ENCODE measurements around the gene CHRM2. TPM values are rescaled to one million over a fixed set of nuclear protein-coding genes. Genes with fewer than 3 reads are reported as not detected.

CHRM2 gene
- polyA plus RNA-seq, 1 of the 3 experiments (the other 2 are of a cell fraction): 0.23 TPM

GRCh38 chr7:136966825-136967224, 98.4 kb downstream of the CHRM2 start (continued):
- TF ChIP-seq, protein P1, sequence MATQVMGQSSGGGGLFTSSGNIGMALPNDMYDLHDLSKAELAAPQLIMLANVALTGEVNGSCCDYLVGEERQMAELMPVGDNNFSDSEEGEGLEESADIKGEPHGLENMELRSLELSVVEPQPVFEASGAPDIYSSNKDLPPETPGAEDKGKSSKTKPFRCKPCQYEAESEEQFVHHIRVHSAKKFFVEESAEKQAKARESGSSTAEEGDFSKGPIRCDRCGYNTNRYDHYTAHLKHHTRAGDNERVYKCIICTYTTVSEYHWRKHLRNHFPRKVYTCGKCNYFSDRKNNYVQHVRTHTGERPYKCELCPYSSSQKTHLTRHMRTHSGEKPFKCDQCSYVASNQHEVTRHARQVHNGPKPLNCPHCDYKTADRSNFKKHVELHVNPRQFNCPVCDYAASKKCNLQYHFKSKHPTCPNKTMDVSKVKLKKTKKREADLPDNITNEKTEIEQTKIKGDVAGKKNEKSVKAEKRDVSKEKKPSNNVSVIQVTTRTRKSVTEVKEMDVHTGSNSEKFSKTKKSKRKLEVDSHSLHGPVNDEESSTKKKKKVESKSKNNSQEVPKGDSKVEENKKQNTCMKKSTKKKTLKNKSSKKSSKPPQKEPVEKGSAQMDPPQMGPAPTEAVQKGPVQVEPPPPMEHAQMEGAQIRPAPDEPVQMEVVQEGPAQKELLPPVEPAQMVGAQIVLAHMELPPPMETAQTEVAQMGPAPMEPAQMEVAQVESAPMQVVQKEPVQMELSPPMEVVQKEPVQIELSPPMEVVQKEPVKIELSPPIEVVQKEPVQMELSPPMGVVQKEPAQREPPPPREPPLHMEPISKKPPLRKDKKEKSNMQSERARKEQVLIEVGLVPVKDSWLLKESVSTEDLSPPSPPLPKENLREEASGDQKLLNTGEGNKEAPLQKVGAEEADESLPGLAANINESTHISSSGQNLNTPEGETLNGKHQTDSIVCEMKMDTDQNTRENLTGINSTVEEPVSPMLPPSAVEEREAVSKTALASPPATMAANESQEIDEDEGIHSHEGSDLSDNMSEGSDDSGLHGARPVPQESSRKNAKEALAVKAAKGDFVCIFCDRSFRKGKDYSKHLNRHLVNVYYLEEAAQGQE (IDR thresholded peaks at IDR 0.05; ENCODE audit: low read depth, low read length): no peak

- Histone ChIP-seq H3K27ac (ENCODE audit: low read depth in 2 of 2, low read length in 1 of 2) (no peak overlapping the region), H4K20me1 (ENCODE audit: insufficient read depth) (no peaks in the 10 kb centered on the region), H3K79me2 (ENCODE audit: insufficient read depth) (no peaks in the 10 kb centered on the region), H3K9me2 (no peaks in the 10 kb centered on the region), H3K36me3 (replicated peaks in 1 of 2; ENCODE audit: control insufficient read depth in 1 of 2, insufficient read depth in 2 of 2, low read length in 1 of 2) (no peaks in the 10 kb centered on the region), H3K27me3 (ENCODE audit: insufficient read depth) (no peaks in the 10 kb centered on the region), H3K4me3 (ENCODE audit: low read depth in 2 of 2, low read length in 1 of 2) (no peak overlapping the region), H3K9me3 (no peaks in the 10 kb centered on the region), H3K4me1 (ENCODE audit: control insufficient read depth in 1 of 2, insufficient read depth in 2 of 2, low read depth in 1 of 2, low read length in 1 of 2) (no peaks in the 10 kb centered on the region), H3K9ac (no peak overlapping the region), H3F3A (replicated peaks; ENCODE audit: insufficient read depth) (no peaks in the 10 kb centered on the region), H2AFZ (ENCODE audit: low read depth) (no peak overlapping the region), H3K4me2 (no peak overlapping the region)
- TF ChIP-seq MAX (IDR thresholded peaks at IDR 0.05; ENCODE audit: low read depth) (no peak), NFIC (IDR thresholded peaks at IDR 0.05; ENCODE audit: borderline replicate concordance) (no peak), POLR2AphosphoS5 (IDR thresholded peaks at IDR 0.05; ENCODE audit: low read depth, low read length) (no peak)
- whole genome bisulfite sequencing (ENCODE audit: low lambda C conversion rate): 4% methylated on average over 2 of the region's 2 CpGs
- ChIA-PET CTCF (interaction anchor here (1.4 kb wide), 1 partner anchor 199 kb away, joined by 4 read pairs; no protein-coding TSS in a partner anchor), POLR2A (no interaction called here)
- no peak for DNase-seq
These were observed 101.3 kb downstream of the CHRM2 start for GRCh38 chr7:136969761-136970160.

- H2AFZ ChIP-seq (ENCODE audit: low read depth): no peak overlapping the region
- no peaks in the 10 kb centered on the region for H3K79me2 ChIP-seq (ENCODE audit: insufficient read depth)
- H3K4me2 ChIP-seq: no peak overlapping the region
- no peak for DNase-seq
- POLR2A ChIA-PET: no interaction called here
- no peaks in the 10 kb centered on the region for H3F3A ChIP-seq (replicated peaks; ENCODE audit: insufficient read depth)
- no peaks in the 10 kb centered on the region for H3K9me2 ChIP-seq
- no peaks in the 10 kb centered on the region for H3K9me3 ChIP-seq
- WGBS (ENCODE audit: low lambda C conversion rate): 22% methylated on average over 2 of the region's 2 CpGs
- no peak overlapping the region for H3K27ac ChIP-seq (ENCODE audit: low read depth in 2 of 2, low read length in 1 of 2)
- no peaks in the 10 kb centered on the region for H3K27me3 ChIP-seq (ENCODE audit: insufficient read depth)
- no peaks in the 10 kb centered on the region for H4K20me1 ChIP-seq (ENCODE audit: insufficient read depth)
- no peak overlapping the region for H3K4me3 ChIP-seq (ENCODE audit: low read depth in 2 of 2, low read length in 1 of 2)
- H3K36me3 ChIP-seq (replicated peaks in 1 of 2; ENCODE audit: control insufficient read depth in 1 of 2, insufficient read depth in 2 of 2, low read length in 1 of 2): no peaks in the 10 kb centered on the region
- H3K9ac ChIP-seq: no peak overlapping the region
- CTCF ChIA-PET: no interaction called here
- TF ChIP-seq GABPA (IDR thresholded peaks at IDR 0.05; ENCODE audit: low read depth) (no peak), TCF12 (IDR thresholded peaks at IDR 0.05) (no peak), SMC3 (IDR thresholded peaks at IDR 0.05; ENCODE audit: low read depth, low read length) (no peak), YY1 (IDR thresholded peaks at IDR 0.05; ENCODE audit: low read depth) (no peak), FOSL2 (IDR thresholded peaks at IDR 0.05; ENCODE audit: borderline replicate concordance, low read depth) (no peak)
- TF ChIP-seq, protein P2, sequence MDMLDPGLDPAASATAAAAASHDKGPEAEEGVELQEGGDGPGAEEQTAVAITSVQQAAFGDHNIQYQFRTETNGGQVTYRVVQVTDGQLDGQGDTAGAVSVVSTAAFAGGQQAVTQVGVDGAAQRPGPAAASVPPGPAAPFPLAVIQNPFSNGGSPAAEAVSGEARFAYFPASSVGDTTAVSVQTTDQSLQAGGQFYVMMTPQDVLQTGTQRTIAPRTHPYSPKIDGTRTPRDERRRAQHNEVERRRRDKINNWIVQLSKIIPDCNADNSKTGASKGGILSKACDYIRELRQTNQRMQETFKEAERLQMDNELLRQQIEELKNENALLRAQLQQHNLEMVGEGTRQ (IDR thresholded peaks at IDR 0.05; ENCODE audit: borderline replicate concordance, low read depth, low read length): no peak
- TF ChIP-seq, protein P3, sequence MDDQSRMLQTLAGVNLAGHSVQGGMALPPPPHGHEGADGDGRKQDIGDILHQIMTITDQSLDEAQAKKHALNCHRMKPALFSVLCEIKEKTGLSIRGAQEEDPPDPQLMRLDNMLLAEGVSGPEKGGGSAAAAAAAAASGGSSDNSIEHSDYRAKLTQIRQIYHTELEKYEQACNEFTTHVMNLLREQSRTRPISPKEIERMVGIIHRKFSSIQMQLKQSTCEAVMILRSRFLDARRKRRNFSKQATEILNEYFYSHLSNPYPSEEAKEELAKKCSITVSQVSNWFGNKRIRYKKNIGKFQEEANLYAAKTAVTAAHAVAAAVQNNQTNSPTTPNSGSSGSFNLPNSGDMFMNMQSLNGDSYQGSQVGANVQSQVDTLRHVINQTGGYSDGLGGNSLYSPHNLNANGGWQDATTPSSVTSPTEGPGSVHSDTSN (IDR thresholded peaks at IDR 0.05): no peak
- H3K4me1 ChIP-seq (ENCODE audit: control insufficient read depth in 1 of 2, insufficient read depth in 2 of 2, low read depth in 1 of 2, low read length in 1 of 2): no peaks in the 10 kb centered on the region
These were observed 103.3 kb downstream of the CHRM2 start for GRCh38 chr7:136971776-136972175.
